ENCODE measurements around the gene C1QTNF5.
A peak's percentile ranks its signal among the peaks of the same experiment; 100 is the strongest.
"Not testable (repeated sequence)": the region's sequence is repeated elsewhere in the genome, so short reads cannot be mapped to it uniquely, and the experiment has no call there.

The C1QTNF5 gene, protein sequence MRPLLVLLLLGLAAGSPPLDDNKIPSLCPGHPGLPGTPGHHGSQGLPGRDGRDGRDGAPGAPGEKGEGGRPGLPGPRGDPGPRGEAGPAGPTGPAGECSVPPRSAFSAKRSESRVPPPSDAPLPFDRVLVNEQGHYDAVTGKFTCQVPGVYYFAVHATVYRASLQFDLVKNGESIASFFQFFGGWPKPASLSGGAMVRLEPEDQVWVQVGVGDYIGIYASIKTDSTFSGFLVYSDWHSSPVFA

DNA sequence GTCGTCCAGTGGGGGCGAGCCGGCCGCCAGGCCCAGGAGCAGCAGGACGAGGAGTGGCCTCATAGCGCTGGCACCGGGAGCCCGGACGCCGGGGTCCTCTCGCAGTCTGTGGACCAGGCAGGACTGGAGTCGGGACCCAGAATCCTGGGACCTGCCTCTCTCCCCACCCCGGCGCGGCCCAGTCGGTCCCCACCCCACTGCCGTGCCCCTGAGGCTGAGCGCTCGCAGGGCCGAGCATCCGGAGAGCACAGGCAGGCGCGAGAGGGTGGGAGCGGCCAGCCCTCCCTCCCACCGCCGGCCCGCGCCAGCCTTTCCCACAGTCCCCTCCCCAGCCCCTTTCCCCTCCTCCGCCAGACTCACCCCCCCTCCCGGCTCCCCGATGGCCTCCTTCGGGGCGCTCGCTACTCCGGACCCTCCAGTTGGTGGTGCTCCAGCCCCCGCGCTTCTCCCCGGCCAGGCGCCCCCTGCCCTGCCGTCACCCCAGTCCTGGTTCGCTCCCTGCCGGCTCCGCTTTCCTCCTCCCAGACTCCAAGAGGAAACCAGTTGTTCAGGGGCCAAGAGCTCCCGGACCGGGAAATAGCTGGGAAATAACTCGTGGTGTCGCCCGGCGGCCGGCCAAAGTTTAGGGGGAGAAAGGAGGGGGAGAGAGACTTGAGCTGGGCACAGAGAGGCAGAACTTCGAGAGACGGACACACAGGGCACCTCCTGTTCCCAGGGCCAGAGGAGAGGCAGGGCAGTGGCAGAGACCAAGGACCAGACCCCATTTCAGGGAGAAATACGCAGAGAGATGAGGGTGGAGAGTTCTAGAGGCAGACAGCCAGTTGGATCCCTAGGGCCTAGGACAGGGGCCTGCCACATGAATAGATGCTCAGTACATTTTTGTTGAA is at the start of gene C1QTNF5:
C1QTNF5 (minus strand) TSS at position 549 of the 887 bp plus-strand sequence; CDS start at position 63, 486 bp downstream.
- no peak for DNase-seq

DNA sequence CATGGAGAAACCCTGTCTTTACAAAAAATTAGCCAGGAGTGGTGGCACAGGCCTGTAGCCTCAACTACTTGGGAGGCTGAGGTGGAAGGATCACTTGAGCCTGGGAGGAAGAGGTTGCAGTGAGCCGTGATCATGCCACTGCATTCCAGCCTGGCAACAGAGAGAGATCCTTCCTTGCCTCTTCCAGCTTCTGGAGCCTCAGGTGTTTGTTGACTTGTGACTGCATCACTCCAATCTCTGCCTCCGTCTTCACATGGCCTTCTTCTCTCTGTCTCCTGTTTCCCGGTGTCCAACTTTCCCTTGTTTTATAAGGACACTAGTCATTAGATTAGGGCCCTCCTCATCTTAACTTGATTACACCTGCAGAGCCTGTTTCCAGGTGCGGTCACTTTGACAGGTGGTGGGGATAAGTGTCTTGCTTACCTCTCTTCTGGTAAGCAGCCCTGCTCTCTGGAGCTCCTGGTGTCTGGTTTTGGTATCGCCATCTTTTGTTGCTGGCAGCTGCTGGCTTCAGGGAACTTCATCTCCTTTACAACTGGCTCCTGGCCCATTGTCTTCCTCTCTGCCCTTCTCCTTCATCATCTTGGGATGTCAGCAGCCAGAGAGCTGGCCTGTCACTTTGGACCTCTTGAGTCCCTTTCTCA is 49.0 kb upstream of the C1QTNF5 start:
- no peak for DNase-seq

DNA sequence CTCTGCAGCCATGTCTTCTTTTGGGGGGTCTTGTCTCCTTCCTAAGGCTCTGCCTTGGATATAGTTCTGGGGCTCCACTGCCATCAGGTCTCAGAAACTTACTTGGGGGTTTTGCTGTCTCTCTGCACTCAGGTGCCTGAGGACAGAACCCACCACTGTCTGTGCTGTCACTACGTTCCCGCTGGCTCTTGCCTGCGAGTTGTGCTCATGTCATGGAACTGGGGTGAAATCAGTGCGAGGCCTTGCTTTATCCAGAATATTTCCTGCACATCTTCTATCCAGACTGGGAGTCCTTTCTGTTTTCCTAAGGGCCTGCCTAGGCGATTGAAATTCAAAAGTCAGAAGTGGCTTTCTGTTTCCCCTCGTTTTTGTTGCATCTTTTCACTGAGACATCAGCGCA is 47.4 kb upstream of the C1QTNF5 start:
- DNase-seq, result no peak

DNA sequence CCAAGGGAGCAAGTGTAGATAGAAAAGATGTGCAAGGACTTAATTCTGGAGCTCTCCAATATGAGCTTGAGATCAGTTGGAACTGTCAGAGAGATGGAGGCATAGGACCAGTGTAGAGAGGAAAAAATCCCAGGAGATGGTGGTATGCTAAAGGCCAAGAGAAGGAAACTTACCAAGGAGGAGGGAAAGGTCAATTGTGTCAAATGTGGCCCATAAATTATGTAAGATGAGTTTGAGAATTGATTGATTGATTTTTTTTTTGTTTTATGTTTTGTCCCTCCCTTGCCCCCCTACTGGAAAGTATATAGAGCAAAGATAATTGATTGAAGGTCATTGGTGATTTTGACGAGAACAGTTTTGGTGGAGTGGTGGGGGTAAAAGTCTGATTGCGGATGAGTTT is 43.6 kb upstream of the C1QTNF5 start:
- DNase-seq, result no peak

DNA sequence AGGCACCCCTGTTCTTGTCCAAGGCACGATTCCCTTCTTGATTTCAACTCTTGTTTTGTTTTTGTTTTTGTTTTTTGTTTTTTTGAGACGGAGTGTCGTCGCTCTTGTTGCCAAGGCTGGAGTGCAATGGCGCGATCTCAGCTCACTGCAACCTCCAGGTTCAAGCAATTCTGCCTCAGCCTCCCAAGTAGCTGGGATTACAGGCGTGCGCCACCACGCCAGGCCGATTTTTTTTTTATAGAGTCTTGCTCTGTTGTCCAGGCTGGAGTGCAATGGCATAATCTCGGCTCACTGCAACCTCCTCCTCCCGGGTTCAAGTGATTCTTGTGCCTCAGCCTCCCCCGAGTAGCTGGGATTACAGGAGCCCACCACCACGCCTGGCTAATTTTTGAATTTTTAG is 41.8 kb upstream of the C1QTNF5 start:
- not testable (repeated sequence) for DNase-seq

DNA sequence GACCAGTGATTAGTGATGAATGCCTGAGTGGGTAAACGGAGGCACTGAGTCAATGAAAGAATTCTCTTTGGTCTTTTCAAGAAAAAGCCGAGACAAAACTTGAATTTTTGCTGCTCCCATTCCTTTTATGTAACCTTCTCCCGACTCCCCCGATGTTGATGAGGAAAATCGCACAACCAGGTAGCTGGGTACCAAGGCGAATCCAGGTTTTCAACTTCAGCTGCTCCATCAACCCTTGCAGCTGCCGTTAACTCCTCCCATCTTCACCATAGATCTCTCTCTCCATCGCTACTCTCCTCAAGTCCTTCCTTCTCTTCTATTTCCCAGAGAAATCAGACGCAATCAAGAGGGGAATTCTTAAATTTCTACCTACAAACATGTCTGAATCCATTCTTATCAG is 41.4 kb upstream of the C1QTNF5 start:
- DNase-seq, result no peak

DNA sequence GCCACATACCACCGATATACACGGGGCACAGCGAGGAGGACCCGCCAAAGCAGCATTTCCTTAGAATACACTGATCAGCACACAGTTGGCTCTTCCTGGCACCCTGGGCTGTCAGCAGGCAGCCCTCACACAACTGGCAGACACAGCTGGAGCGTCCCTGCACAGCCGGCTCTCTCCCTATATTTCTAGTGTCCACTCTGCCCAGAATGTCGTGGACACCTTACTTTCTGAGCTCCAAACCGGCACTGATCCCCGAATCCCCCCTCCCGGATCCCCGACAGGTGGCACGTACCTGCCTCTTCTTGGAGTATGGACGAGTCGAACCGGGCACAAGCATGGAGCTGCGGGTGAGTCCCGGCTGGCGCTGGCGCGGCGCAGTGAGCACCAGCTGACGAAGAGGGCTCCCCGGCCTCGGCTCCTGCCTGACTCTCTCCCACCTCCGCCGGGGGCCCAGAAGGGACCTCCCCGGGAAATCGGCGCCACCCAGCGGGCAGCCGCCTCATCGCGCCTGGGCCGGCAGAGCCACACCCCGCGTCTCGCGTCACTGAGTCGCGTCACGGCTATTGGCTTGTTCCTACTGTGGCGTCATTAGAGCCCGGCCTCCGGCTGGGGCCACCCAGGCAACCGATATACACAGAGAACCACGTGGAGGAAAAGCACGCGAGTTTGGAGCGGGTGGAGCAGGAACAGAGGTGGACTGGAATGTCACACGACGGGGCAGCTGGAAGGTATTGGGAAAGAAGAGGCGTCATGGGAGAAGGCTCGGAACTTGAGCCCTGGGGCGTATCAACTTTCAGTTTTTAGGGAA is 40.7 kb upstream of the C1QTNF5 start, which contains the start of gene USP2:
USP2 (minus strand) TSS at position 510 of the 808 bp plus-strand sequence. CDS start 8,210 bp downstream, outside the sequence.
- peak; percentile 91 for DNase-seq

DNA sequence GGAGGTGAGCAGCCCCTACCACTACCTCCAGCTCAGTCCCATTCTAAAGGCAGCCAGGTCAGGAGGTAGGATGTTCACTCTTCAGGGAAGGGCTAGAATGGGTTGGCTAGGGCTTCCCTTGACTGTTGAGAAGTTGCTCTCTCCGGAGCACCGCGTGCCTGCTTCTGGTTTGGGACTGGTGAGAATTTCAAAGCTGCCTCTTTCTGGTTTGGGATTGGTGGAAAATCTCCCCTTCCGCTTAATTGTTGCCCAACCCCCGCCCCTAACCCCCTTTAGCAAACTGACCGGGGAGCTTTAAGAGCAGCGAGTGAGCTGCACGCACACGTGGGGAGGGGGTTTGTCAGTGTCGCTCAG is 40.1 kb upstream of the C1QTNF5 start:
- no peak for DNase-seq

DNA sequence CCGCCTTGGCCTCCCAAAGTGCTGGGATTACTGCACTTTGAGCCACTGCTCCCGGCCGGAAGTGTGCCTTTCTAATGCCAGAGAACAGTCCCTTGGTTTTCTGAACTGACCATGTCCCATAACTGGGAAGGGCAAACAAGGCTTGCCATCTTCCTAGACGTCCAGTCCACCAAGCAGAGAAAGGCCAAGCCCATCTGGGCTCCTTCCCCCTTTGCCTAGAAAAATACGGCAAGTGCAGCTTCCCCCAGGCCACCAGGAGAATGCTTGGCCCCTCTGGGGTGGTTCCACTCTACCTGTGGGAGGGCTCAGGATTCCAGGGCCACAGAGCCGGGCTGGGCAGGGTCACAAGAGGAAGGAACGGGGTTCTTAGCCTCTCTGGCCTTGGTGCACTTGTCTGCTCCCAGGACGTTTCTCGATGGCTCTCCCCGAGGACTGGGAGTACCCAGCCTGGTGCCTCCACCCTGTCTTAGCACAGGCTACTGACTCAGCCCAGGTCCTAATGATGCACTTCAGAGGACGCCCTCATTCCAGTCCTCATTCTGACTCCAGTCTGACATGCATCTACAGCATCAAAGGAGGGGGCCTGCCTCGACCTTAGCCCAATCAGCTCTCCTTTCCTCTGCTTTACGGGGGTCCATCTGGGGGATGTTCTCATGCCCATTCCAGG is 39.6 kb upstream of the C1QTNF5 start:
- no peak for DNase-seq

DNA sequence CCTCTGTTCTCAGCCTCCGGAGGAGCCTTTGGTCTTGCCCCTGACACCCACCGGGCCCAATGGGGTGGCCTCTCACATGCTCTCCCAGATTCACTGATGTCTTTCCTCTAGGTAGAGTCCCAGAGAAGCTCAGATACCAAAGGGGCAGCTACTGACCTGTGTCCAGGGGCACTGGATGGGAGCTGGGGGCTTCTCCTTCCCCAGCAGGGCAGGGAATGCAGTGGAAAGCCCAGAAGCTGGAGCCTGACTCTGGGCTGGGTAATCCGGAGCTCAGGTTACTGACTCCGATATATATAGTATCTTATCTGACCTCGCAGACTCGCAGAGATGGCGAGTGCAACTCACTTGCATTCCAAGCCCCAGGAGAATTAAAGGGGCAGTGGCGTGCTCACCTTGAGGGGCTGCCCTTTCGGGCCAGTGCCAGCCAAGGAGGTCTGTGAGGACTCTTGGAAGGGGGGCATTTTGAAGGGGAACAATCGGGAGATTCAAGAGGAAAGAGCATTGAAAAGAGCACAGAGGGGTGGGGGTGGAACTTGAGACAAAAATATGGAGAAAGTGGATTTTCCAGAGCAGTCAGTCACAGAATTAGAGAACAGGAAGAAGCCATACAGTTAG is 38.3 kb upstream of the C1QTNF5 start:
- no peak for DNase-seq

DNA sequence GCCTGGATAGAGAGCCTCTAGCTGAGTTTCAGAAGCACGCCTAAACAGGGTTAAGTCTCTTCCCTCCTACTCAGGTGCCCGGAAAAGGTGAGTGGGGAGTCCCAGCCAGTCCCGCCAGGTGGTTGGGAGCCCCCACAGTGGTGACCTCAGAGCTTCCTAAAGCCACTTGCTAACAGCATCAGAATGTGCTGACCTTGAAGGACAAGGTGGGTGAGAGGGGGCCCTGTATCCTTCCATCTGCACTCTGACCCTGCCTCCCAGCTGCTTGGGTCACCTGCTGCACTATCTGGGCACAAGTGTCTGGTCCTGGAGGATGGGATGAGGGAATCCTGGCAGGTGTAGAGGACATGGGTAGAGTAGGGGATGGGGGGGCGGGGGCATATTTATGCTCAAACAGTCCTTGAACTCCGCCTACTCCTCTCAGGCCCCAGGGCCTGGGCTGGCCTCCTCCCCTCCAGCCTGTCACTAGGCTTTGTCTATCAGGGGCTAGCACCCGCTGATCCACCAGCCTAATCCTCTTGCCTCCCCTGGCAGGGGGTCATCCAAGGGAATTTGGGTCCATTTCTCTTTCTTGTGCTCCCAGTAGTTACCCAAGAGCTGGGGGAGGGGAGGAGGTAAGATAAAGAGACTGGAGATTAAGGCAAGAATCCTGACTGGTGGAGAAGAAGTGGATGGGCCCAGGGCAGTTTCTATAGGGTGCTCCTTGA is 37.4 kb upstream of the C1QTNF5 start:
- DNase-seq, result no peak

DNA sequence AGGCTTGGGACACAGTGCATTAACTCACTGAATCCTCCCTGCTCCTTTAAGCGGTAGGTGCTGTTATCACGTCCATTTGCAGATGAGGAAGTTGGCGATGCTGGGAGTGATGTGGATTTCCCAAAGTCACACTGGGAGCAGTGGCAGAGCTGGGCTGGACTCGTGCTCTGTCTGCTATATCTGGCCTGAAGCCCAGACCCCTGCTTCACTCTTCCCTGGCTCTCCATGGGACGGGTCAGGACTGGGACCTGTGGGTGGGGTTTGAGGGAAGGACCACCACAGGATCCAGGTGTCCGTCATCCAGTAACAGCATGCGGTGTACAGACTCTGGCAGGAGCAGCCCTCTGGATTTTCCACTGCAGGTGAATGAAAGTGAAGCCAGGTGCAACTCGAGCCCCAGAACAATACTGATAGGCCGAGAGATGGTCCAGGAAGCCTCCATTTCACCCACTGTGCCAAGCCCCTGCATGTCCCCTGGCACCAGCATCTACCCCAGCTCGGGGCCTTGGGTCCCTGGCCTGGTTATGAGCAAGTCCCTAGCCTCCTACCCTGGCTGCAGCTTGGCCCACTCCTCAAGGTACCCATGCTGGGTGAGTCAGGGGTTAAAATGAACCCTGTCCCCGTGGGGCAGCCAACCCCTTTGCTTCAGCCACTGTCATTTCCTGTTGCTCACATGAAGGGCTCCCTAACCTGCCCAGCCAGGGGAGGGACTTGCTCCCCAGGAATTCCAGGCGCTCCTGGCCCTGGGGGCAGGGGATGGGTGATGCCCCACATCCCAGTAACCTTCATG is 36.6 kb upstream of the C1QTNF5 start:
- no peak for DNase-seq

DNA sequence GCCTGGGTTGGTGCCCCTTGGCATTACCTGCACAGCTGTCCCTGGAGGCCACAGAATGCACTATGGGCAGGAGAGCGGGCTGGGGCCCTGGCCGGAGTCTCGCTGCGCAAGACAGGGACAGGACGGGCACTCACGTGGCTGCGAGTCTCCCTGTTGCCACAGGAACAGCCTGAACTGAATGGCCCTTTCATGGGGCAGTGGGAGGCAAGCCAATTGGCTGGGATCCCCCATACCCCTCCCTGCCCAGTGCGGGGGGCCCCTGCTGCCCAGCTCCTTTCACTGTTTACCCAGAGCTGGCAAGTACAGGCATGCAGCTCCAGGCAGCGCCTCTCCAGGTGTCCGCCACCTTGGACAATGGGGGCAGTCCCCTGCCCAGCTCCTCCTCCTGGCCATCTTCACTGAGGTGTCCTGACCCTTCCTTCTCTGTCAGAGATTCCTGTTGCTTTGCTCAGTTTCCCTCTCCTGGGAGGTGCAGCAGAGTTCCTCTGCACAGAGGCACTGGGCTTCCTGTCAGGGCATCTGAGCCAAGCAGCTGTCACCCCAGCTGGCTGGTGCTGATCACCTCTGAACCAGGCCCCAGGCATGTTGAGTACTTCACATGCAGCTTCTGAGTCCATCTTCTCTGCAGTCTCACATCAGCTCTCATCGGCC is 35.6 kb upstream of the C1QTNF5 start:
- no peak for DNase-seq

DNA sequence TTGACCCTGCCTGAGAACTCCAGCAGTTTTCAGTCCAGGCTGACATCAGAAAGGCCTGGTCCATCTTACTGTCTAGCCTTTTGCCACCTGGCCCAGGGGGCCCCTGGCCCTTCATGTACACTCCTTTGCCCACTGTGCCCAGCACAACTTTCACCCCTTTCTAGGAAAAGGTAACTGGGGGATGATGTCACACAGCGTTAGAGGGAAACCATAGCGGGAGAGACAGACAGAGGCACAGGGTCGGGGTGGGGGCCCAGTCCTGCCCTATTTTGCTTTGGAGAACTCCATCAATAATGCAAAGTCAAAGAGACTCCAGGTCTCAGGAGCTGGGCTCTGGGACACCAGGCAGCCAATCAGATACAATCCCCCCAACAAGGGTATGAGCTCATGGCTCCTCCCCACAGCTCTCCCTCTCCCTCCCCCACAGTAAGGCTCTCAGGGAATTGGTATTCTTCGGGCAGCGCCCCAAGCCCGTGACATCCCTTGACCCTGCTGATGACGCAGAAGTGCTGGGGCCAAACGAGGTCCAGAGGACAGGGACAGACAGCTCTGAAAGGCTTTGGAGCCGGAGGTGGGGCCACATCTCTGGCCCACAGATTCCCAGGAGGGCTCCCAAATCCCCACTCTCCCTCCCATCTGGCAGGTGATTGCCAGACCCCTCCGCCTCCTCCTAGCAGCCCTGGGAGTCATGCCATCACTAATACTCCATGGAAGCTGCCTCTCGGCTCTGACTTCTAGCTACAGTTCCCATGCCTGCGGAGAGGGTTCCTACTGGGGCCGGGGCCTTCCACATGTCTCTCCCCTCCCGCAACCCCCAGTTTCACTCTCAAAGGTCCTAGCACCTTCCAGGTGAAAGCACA is 34.9 kb upstream of the C1QTNF5 start:
- DNase-seq, result no peak

DNA sequence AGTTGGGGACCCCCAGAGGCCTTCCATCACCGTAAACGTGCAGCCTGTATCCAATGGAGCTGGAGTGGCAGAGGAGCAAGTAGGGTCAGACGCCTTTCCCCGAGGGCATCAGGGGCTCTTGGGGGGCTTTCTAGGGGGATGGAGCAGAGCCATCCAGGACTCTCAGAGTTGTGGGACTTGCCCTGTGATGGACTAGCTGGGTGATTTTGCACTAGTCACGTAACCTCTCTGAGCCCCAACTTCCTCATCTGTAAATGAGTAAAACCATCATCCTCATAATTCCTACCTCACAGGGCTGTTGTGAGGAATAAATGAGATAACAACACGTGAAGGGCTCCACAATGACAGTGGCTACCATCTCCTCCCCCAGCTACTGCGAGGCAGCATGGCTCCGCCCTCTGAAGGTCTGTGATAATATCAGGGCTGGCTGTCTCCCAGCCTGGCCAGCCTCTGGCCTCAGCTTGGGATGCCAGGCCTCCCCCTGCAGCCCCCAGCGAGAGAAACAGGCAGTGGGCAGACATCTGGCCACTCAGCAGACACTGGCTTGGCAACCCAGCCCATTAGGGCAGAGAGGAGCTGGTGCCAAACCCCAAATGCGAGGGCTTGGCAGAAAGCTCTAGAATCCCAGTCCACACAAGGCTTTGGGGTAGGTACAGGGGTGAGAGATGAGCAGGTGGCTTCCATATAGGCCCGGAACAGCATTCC is 34.1 kb upstream of the C1QTNF5 start:
- no peak for DNase-seq

DNA sequence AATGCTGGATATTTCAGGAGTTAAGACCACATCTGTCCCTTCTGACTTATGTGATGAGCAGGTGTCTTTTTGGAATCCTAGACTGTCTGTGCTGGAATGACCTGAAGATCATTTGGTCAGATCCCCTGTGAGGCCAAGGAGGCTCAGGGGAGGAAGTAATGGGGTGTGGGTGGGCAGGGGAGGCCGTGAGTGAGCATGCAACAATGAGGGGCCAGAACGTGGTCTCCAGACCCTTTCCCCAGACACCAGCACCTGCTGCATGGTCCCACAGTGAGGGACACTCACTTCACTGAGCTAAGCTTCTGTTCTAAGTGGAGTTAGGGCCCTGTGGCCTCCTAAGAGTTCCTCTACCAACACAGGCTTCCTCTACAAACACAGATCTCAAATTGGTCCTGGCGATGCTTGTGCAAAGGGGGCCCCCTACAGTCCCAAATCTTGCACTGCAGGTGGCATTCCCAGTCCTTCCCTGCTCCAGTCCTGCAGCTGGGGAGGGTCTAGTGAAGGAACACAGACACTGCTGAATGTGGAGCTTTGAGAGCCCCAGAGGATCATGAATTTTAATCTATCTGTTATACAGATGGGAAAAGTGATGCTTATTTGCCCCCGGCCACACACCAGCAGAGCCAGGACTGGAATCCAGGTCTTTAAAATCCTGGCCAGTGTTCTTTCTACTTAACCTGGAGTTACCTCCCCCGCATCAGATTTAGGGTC is 33.4 kb upstream of the C1QTNF5 start:
- peak; percentile 53 for DNase-seq

Data from GDM1 (cell line).